Right lobe of liver (tissue), 4 donors: ENCODE results near the gene CDH13.

Source experiments
- POLR2A ChIP-seq: fragments of 450-650 bp; IDR thresholded peaks from one replicate; pipeline ENCODE4 v1.6.1; 2017; ENCODE audit warnings: antibody characterized with exemption, mild to moderate bottlenecking
- TF ChIP-seq, protein P1 (sequence below), 4 donors: fragments of 200-600 bp in 3 of 4; fragments of 450-650 bp in 1 of 4; IDR thresholded peaks; one replicate each; pipeline versions ENCODE4 v1.5.1 to v1.8.0; 2016 to 2022; ENCODE audit warnings: antibody characterized with exemption in 4 of 4, mild to moderate bottlenecking in 2 of 4
- donor health status: DM: no; HTN: no; CAD: no.
- donor health status: DM: no; HTN: no; CAD: no.
- donor health status: DM: no; HTN: yes; CAD: no.

DNA sequence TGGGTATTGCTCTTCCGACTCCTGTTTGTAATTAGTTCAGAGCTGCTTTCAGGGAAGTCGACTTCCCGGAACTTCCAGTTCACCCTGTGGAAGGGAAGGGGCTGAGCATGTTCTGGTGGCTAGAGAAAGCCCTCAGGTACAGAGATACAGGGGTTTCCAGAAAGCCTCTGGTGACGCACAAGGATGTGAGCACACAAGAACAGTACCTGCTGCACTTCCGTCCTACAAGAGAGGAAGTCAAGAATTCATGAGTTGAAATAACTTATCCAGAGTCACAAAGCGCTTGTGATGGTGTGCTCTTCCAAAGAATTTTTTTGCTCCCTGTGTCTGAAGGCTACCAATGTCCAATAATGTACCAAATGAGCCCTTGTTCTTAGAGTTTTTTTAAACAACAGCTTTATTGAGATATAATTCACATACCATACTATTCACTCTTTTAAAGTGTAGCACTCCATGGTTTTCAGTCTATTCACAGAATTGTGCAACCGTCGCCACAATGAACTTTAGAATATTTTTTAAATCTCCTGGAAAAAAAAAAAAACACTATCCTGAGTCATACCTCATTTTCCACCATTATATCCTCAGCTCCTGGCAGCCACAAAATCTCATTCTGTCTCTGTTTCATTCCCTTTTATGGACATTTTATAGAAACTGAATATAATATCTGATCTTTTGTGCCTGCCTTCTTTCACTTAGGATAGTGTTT, 327.6 kb downstream of the CDH13 start:
- no peak for TF ChIP-seq POLR2A
- TF ChIP-seq, protein P1, sequence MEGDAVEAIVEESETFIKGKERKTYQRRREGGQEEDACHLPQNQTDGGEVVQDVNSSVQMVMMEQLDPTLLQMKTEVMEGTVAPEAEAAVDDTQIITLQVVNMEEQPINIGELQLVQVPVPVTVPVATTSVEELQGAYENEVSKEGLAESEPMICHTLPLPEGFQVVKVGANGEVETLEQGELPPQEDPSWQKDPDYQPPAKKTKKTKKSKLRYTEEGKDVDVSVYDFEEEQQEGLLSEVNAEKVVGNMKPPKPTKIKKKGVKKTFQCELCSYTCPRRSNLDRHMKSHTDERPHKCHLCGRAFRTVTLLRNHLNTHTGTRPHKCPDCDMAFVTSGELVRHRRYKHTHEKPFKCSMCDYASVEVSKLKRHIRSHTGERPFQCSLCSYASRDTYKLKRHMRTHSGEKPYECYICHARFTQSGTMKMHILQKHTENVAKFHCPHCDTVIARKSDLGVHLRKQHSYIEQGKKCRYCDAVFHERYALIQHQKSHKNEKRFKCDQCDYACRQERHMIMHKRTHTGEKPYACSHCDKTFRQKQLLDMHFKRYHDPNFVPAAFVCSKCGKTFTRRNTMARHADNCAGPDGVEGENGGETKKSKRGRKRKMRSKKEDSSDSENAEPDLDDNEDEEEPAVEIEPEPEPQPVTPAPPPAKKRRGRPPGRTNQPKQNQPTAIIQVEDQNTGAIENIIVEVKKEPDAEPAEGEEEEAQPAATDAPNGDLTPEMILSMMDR (IDR thresholded peaks at IDR 0.05): no peak
